NCI-H2227 treated with DMSO at 0.1 percent for 48 hours (cell line): ENCODE data around the gene TOMT.

Experiments used
- DNase-seq: peaks from one replicate; lab custom pipeline; 2025; lab: John Stamatoyannopoulos, UW

Gene TOMT

GRCh38 chr11:72088076-72088808 is 17.5 kb upstream of the TOMT start:
- DNase-seq, result no peak

GRCh38 chr11:72091292-72091691 is 14.4 kb upstream of the TOMT start:
- no peak for DNase-seq

GRCh38 chr11:72098741-72099140 is 7.0 kb upstream of the TOMT start:
- DNase-seq, result no peak

- no peak for DNase-seq
Measured at GRCh38 chr11:72100009-72100408, 5.7 kb upstream of the TOMT start.

GRCh38 chr11:72100462-72100861 is 5.3 kb upstream of the TOMT start:
- DNase-seq, result no peak

GRCh38 chr11:72102162-72102561 is 3.6 kb upstream of the TOMT start:
- DNase-seq, result no peak

GRCh38 chr11:72102631-72102945 is 3.1 kb upstream of the TOMT start:
- no peak for DNase-seq

GRCh38 chr11:72102946-72103753 is 2.6 kb upstream of the TOMT start, which contains the start of gene LAMTOR1:
LAMTOR1 (minus strand) TSS chr11:72103297; CDS start chr11:72103224, 73 bp downstream.
- peak; percentile 99 for DNase-seq

GRCh38 chr11:72103754-72104167 is 2.0 kb upstream of the TOMT start:
- DNase-seq, result no peak

GRCh38 chr11:72111300-72112142 is 5.8 kb downstream of the TOMT start:
- DNase-seq, result no peak

- peak; percentile 100 for DNase-seq
Measured at GRCh38 chr11:72112143-72112977, 6.6 kb downstream of the TOMT start, which contains the start of gene ANAPC15. ANAPC15 (minus strand) TSS chr11:72112695; CDS start chr11:72111276, 1,419 bp downstream.

GRCh38 chr11:72112978-72113808 is 7.5 kb downstream of the TOMT start:
- DNase-seq, result no peak

GRCh38 chr11:72114570-72114969 is 8.8 kb downstream of the TOMT start:
- no peak for DNase-seq

GRCh38 chr11:72116019-72116755 is 10.5 kb downstream of the TOMT start:
- no peak for DNase-seq

- DNase-seq, result no peak
Measured at GRCh38 chr11:72119198-72119597, 13.5 kb downstream of the TOMT start.

- DNase-seq, result no peak
Measured at GRCh38 chr11:72120930-72121329, 15.2 kb downstream of the TOMT start.

- no peak for DNase-seq
Measured at GRCh38 chr11:72122607-72123006, 16.9 kb downstream of the TOMT start.

- no peak for DNase-seq
Measured at GRCh38 chr11:72123117-72123653, 17.5 kb downstream of the TOMT start.

GRCh38 chr11:72124046-72124445 is 18.3 kb downstream of the TOMT start:
- no peak for DNase-seq

GRCh38 chr11:72125956-72126355 is 20.2 kb downstream of the TOMT start:
- no peak for DNase-seq
